ENCODE data around the gene FRMD4A.

DNA sequence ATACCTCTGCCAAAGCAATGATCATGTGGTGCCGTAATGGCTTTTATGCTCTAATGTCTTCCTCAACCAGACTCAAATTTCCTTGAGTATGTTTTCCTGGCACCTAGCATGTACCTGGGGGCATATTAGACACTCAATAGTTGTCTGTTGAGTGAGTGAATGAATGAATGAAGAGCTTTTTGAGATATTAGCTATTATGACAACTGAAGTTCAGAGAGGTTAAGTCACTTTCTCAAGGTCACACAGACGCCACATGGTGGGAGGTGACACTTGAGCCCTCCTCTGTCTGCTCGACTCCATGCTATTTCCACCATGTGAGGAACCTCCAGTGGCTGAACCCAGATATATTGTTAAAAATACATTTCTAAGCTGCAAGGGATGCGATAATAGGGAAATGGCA is 611.9 kb downstream of the FRMD4A start:
- TF ChIP-seq, protein P1, sequence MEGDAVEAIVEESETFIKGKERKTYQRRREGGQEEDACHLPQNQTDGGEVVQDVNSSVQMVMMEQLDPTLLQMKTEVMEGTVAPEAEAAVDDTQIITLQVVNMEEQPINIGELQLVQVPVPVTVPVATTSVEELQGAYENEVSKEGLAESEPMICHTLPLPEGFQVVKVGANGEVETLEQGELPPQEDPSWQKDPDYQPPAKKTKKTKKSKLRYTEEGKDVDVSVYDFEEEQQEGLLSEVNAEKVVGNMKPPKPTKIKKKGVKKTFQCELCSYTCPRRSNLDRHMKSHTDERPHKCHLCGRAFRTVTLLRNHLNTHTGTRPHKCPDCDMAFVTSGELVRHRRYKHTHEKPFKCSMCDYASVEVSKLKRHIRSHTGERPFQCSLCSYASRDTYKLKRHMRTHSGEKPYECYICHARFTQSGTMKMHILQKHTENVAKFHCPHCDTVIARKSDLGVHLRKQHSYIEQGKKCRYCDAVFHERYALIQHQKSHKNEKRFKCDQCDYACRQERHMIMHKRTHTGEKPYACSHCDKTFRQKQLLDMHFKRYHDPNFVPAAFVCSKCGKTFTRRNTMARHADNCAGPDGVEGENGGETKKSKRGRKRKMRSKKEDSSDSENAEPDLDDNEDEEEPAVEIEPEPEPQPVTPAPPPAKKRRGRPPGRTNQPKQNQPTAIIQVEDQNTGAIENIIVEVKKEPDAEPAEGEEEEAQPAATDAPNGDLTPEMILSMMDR (IDR thresholded peaks at IDR 0.05; ENCODE audit: insufficient read depth, low read length) = no peak
- TF ChIP-seq, protein P2, sequence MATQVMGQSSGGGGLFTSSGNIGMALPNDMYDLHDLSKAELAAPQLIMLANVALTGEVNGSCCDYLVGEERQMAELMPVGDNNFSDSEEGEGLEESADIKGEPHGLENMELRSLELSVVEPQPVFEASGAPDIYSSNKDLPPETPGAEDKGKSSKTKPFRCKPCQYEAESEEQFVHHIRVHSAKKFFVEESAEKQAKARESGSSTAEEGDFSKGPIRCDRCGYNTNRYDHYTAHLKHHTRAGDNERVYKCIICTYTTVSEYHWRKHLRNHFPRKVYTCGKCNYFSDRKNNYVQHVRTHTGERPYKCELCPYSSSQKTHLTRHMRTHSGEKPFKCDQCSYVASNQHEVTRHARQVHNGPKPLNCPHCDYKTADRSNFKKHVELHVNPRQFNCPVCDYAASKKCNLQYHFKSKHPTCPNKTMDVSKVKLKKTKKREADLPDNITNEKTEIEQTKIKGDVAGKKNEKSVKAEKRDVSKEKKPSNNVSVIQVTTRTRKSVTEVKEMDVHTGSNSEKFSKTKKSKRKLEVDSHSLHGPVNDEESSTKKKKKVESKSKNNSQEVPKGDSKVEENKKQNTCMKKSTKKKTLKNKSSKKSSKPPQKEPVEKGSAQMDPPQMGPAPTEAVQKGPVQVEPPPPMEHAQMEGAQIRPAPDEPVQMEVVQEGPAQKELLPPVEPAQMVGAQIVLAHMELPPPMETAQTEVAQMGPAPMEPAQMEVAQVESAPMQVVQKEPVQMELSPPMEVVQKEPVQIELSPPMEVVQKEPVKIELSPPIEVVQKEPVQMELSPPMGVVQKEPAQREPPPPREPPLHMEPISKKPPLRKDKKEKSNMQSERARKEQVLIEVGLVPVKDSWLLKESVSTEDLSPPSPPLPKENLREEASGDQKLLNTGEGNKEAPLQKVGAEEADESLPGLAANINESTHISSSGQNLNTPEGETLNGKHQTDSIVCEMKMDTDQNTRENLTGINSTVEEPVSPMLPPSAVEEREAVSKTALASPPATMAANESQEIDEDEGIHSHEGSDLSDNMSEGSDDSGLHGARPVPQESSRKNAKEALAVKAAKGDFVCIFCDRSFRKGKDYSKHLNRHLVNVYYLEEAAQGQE (IDR thresholded peaks at IDR 0.05; ENCODE audit: insufficient replicate concordance, low read depth) = no peak

Data from HL-60 (cell line).